RWPE2 (cell line): Measurements from ENCODE around the gene GPR162.

Experiments
- ATAC-seq: fragments of 200-7000 bp; cut with Tn5 transposase; 3 replicates; pipeline ENCODE4 v1.9.1; 2021; ENCODE audit warnings: low read depth
- DNase-seq: peaks from one replicate; pipeline ENCODE4 v3.0.0-alpha.2; 2020; ENCODE audit warnings: low spot score
- H3K27ac ChIP-seq: fragments of 450-650 bp; 2 replicates; pipeline ENCODE4 v1.5.1; 2017; ENCODE audit warnings: mild to moderate bottlenecking; ENCODE audit not compliant: poor library complexity, severe bottlenecking
- H3K27me3 ChIP-seq: fragments of 250-450 bp; sonication (Bioruptor Pico); 2 replicates; pipeline ENCODE4 v1.5.1; 2021; ENCODE audit warnings: mild to moderate bottlenecking, moderate library complexity; ENCODE audit not compliant: insufficient read depth, poor library complexity, severe bottlenecking
- H3K36me3 ChIP-seq: fragments of 250-450 bp; sonication (Bioruptor Pico); 2 replicates; pipeline ENCODE4 v1.5.1; 2020; ENCODE audit warnings: low read depth, mild to moderate bottlenecking, moderate library complexity
- H3K4me1 ChIP-seq: fragments of 250-450 bp; sonication (Bioruptor Pico); 2 replicates; pipeline ENCODE4 v1.5.1; 2021; ENCODE audit warnings: mild to moderate bottlenecking, moderate library complexity; ENCODE audit not compliant: insufficient read depth, poor library complexity, severe bottlenecking
- H3K4me3 ChIP-seq: fragments of 250-450 bp; sonication (Bioruptor Pico); 2 replicates; pipeline ENCODE4 v1.5.1; 2021; ENCODE audit warnings: mild to moderate bottlenecking, moderate library complexity; ENCODE audit not compliant: severe bottlenecking
- H3K9me3 ChIP-seq: fragments of 250-450 bp; sonication (Bioruptor Pico); 2 replicates; pipeline ENCODE4 v1.5.1; 2021; ENCODE audit warnings: mild to moderate bottlenecking, moderate library complexity; ENCODE audit not compliant: severe bottlenecking
- TF ChIP-seq, protein P1 (sequence below): fragments of 450-650 bp; IDR thresholded peaks from one replicate; pipeline ENCODE4 v1.5.1; 2017; ENCODE audit warnings: mild to moderate bottlenecking, moderate library complexity; ENCODE audit not compliant: poor library complexity, severe bottlenecking

Gene GPR162

GRCh38 chr12:6825398-6826124 is 3.9 kb downstream of the GPR162 start:
- TF ChIP-seq, protein P1, sequence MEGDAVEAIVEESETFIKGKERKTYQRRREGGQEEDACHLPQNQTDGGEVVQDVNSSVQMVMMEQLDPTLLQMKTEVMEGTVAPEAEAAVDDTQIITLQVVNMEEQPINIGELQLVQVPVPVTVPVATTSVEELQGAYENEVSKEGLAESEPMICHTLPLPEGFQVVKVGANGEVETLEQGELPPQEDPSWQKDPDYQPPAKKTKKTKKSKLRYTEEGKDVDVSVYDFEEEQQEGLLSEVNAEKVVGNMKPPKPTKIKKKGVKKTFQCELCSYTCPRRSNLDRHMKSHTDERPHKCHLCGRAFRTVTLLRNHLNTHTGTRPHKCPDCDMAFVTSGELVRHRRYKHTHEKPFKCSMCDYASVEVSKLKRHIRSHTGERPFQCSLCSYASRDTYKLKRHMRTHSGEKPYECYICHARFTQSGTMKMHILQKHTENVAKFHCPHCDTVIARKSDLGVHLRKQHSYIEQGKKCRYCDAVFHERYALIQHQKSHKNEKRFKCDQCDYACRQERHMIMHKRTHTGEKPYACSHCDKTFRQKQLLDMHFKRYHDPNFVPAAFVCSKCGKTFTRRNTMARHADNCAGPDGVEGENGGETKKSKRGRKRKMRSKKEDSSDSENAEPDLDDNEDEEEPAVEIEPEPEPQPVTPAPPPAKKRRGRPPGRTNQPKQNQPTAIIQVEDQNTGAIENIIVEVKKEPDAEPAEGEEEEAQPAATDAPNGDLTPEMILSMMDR, result peak; percentile 87
- Histone ChIP-seq H3K4me3 (no peak overlapping the region), H3K27me3 (peaks cover 20% of the 10 kb centered on the region), H3K36me3 (peaks cover 7% of the 10 kb centered on the region), H3K9me3 (no peaks in the 10 kb centered on the region), H3K27ac (no peak overlapping the region), H3K4me1 (peaks cover 3% of the 10 kb centered on the region)
- no peak for DNase-seq
- peak; percentile 45 for ATAC-seq

DNA sequence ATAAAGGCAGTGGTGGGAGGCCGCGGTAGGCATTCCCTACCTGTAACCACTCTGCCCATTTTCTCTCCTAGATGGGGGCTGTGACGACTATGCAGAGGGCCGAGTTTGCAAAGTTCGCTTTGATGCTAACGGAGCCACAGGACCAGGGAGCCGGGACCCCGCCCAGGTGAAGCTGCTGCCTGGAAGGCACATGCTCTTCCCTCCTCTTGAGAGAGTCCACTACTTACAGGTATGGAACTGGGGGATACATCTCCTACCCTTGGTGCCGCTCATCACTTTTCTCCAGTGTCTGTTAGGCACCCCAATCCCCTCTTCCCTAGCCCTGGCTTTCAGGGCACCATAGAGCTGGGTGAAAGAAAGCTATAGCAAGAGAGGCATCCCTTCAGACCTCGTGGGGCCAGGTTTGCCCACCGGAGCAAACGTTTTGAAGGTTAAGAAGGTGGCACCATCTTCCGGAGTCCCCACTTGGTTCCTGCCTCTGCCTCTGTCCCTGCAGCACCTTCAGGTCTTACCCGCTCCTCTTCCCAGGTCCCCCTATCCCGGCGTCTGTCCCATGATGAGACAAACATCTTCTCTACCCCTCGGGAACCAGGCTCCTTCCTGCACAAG is 4.6 kb downstream of the GPR162 start:
- ATAC-seq (no peak), DNase-seq (no peak)
- Histone ChIP-seq H3K27ac (no peak overlapping the region), H3K9me3 (no peaks in the 10 kb centered on the region), H3K4me1 (peaks cover 3% of the 10 kb centered on the region), H3K4me3 (no peak overlapping the region), H3K36me3 (peaks cover 10% of the 10 kb centered on the region), H3K27me3 (peaks cover 18% of the 10 kb centered on the region)
- TF ChIP-seq, protein P1, result no peak

GRCh38 chr12:6826734-6827436 is 5.3 kb downstream of the GPR162 start:
- peaks cover 16% of the 10 kb centered on the region for H3K27me3 ChIP-seq

DNA sequence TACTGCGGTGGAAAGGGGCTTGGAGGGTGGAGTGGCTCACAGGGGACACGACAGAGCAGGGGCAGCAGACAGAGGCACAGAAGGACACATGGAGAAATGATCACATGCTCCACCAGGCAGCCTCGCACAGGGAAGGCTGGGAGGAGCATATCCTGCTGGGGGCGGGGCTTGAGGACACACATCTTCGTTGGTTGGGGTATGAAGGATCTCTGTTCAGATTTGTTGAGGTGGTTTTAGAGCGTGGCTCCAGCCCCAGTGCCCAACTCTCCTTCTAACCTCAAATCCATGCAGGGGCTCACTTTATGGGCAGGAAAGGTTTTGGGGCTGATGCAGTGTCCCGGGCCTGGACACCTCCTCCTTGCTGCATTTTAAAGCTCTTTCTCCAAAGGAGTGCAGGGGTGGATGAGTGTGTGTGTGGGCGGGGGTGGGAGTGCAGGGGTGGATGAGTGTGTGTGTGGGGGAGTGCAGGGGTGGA is 5.9 kb downstream of the GPR162 start:
- peaks cover 11% of the 10 kb centered on the region for H3K27me3 ChIP-seq
- no peak overlapping the region for H3K4me3 ChIP-seq
- H3K27ac ChIP-seq, result peak overlapping the region; percentile 8
- ATAC-seq, result peak; percentile 58
- H3K9me3 ChIP-seq, result no peaks in the 10 kb centered on the region
- TF ChIP-seq, protein P1, result no peak
- H3K4me1 ChIP-seq, result peaks cover 3% of the 10 kb centered on the region
- DNase-seq, result peak; percentile 2
- H3K36me3 ChIP-seq, result peaks cover 22% of the 10 kb centered on the region

More at GRCh38 chr12:6826734-6827436, 5.3 kb downstream of the GPR162 start:
- TF ChIP-seq, protein P1, result no peak
- ATAC-seq, result no peak
- no peak for DNase-seq
- no peak overlapping the region for H3K4me3 ChIP-seq
- H3K27ac ChIP-seq, result peak overlapping the region; percentile 8
- H3K36me3 ChIP-seq, result peaks cover 16% of the 10 kb centered on the region
- peaks cover 3% of the 10 kb centered on the region for H3K4me1 ChIP-seq
- no peaks in the 10 kb centered on the region for H3K9me3 ChIP-seq
